Muscle of back (tissue), 11 donors: ENCODE measurements around the gene MAIP1. TPM values are rescaled to one million over a fixed set of nuclear protein-coding genes. Genes with fewer than 3 reads are reported as not detected.
A peak's percentile ranks its signal among the peaks of the same experiment; 100 is the strongest.

Experiments used
- DNase-seq, 3 donors: peaks; one replicate each; pipeline versions ENCODE4 v3.0.0 to v3.0.0-alpha.2; 2013
- polyA plus RNA-seq, 10 donors: library from polyadenylated mRNA; unstranded; fragments of 120-200 nt; gene quantifications; one replicate each; pipeline ENCODE4 v1.2.1, GENCODE V29; 2013; ENCODE audit not compliant: insufficient read length in 10 of 10

The MAIP1 gene
- polyA plus RNA-seq, 10 donors, result 13.6 to 24.6 (median 17.6) TPM

GRCh38 chr2:199943373-199943772, 12.0 kb upstream of the MAIP1 start:
- no peak for DNase-seq

GRCh38 chr2:199946196-199946595, 9.2 kb upstream of the MAIP1 start:
- no peak for DNase-seq

- DNase-seq, result no peak
These were observed 8.5 kb upstream of the MAIP1 start for GRCh38 chr2:199946836-199947235.

- DNase-seq, result no peak
These were observed 5.0 kb upstream of the MAIP1 start for GRCh38 chr2:199950396-199950795.

GRCh38 chr2:199951023-199951422, 4.4 kb upstream of the MAIP1 start:
- no peak for DNase-seq

GRCh38 chr2:199955007-199955338, 409 bp upstream of the MAIP1 start:
- DNase-seq, result no peak

GRCh38 chr2:199956062-199956380, 639 bp downstream of the MAIP1 start:
- DNase-seq, result no peak

- no peak for DNase-seq
These were observed 2.6 kb downstream of the MAIP1 start for GRCh38 chr2:199958014-199958413.

- DNase-seq, result no peak
These were observed 6.8 kb downstream of the MAIP1 start for GRCh38 chr2:199962203-199962602.

GRCh38 chr2:199966405-199966804, 11.0 kb downstream of the MAIP1 start:
- no peak for DNase-seq

GRCh38 chr2:199966976-199967375, 11.6 kb downstream of the MAIP1 start:
- no peak for DNase-seq

- DNase-seq, result no peak
These were observed 12.7 kb downstream of the MAIP1 start for GRCh38 chr2:199968126-199968525.

- no peak for DNase-seq
These were observed 16.8 kb downstream of the MAIP1 start for GRCh38 chr2:199972088-199972626.

GRCh38 chr2:199973703-199974102, 18.3 kb downstream of the MAIP1 start:
- peak in 2 of 3 donors; percentile 47 to 60 for DNase-seq

GRCh38 chr2:199975273-199975895, 20.0 kb downstream of the MAIP1 start:
- no peak for DNase-seq

- DNase-seq, result no peak
These were observed 22.6 kb downstream of the MAIP1 start for GRCh38 chr2:199977984-199978415.

- no peak for DNase-seq
These were observed 24.0 kb downstream of the MAIP1 start for GRCh38 chr2:199979398-199979797.

GRCh38 chr2:199979832-199980628, 24.6 kb downstream of the MAIP1 start:
- peak; percentile 85 to 94 (median 90) for DNase-seq

GRCh38 chr2:199982126-199982843, 26.9 kb downstream of the MAIP1 start:
- peak in 2 of 3 donors; percentile 42 to 60 for DNase-seq

GRCh38 chr2:199983534-199983933, 28.2 kb downstream of the MAIP1 start:
- DNase-seq, result no peak

GRCh38 chr2:199984159-199984558, 28.8 kb downstream of the MAIP1 start:
- peak in 2 of 3 donors; percentile 22 to 59 for DNase-seq

GRCh38 chr2:199984755-199985154, 29.4 kb downstream of the MAIP1 start:
- DNase-seq, result peak; percentile 54 to 87 (median 73)
